ENCODE results near the gene CEP131. TPM values are rescaled to one million over a fixed set of nuclear protein-coding genes. Genes with fewer than 3 reads are reported as not detected.

Gene CEP131
- total RNA-seq (2014; rRNA removed) = 16.4 and 18.6 TPM in 2 replicates
- 10.1 TPM for polyA plus RNA-seq (2012)

GRCh38 chr17:81222906-81223761 is at the start of gene CEP131:
Gene CEP131 (minus strand): TSS chr17:81222965. CDS start chr17:81220056, 2,909 bp downstream.
- DNase-seq (ENCODE audit: low read depth) = peak; percentile 97

GRCh38 chr17:81271226-81271625 is 48.5 kb upstream of the CEP131 start:
- DNase-seq (ENCODE audit: low read depth) = no peak

DNA sequence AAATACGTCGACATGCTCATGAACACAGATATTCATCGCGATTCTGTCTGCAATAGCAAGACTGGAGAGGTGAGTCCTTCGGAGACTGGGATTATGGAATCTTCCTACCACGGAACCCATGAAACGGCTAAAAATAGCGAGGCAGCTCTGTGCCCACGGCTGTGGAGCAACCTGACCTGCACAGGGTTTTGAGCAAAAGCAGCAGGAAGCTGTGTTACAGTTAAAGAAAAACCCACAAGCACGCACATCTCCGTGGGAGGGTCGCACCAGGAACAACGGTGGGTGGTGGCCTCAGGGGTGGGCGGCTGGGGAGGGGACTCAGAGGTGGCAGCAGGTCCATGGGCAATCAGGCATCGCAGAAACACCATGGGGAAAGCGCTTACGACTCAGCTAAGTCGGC is 47.5 kb upstream of the CEP131 start:
- DNase-seq (ENCODE audit: low read depth) = no peak

- no peak for DNase-seq (ENCODE audit: low read depth)
These were observed 44.8 kb upstream of the CEP131 start for GRCh38 chr17:81267390-81268067.

- DNase-seq (ENCODE audit: low read depth) = no peak
These were observed 42.8 kb upstream of the CEP131 start for GRCh38 chr17:81265576-81265975.

- DNase-seq (ENCODE audit: low read depth) = no peak
These were observed 41.9 kb upstream of the CEP131 start for GRCh38 chr17:81264640-81265039.

GRCh38 chr17:81263371-81264181 is 40.8 kb upstream of the CEP131 start:
- no peak for DNase-seq (ENCODE audit: low read depth)

- no peak for DNase-seq (ENCODE audit: low read depth)
These were observed 39.0 kb upstream of the CEP131 start for GRCh38 chr17:81261582-81262336.

DNA sequence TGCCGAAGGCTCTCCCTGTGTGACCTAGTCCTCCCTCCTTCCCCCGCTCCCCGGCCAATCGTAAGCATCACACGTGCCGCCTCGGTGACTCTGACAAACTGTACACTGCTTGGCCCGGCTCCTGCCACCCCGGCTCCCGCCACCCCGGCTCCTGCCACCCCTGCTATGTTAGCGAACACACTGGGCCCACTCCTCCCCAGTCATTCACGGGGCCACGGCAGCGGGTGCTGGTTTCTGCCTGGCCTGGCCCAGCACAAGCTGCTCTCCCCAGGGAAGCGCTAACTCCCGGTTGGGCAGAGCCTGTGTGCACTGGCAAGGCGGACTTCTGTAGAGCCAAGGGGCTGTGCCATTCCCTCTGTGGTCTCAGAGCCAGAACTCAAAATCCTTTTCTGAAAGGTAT is 38.3 kb upstream of the CEP131 start:
- DNase-seq (ENCODE audit: low read depth) = no peak

GRCh38 chr17:81260641-81261040 is 37.9 kb upstream of the CEP131 start:
- no peak for DNase-seq (ENCODE audit: low read depth)

DNA sequence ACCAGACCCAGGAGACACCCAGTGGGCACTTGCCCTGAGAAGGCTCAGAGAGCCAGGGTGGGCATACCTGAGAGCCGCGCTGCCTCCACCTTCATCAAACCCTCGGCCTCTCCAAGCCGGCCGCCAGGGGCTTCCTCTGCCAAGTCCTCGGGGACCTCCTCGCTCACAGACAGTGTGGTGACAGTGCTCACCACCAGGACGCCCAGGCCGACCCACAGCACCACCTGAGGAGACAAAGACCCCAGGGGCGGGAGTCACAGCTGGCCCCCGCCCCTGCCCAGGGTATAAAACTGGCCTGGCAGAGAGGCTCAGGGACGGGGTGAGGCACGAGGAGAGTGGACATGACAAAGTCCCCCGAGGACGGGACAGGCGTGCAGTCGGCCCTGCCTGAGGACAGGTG is 37.4 kb upstream of the CEP131 start:
- no peak for DNase-seq (ENCODE audit: low read depth)

GRCh38 chr17:81259058-81259605 is 36.4 kb upstream of the CEP131 start:
- DNase-seq (ENCODE audit: low read depth) = no peak

- DNase-seq (ENCODE audit: low read depth) = no peak
These were observed 35.5 kb upstream of the CEP131 start for GRCh38 chr17:81258292-81258691.

DNA sequence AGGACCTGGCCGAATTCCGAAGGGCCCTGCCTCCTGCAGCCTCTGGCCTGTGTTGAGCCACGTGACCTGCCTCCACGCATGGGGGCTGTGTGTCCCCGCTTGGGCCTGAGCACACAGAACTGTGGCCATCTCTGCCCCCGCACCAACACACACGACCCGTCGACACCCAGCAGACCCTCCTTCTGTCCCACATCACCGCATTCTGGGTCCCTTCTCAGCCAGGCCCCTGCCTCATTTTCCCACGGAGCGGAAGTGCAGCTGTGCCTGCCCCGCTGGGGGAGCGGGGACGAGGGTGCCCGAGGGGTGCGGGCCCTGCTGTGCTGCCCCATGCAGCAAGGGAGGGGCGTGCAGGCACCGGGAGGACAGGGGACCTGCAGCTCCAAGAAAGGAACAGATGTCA is 34.8 kb upstream of the CEP131 start:
- DNase-seq (ENCODE audit: low read depth) = no peak

GRCh38 chr17:81256616-81257015 is 33.9 kb upstream of the CEP131 start:
- DNase-seq (ENCODE audit: low read depth) = peak; percentile 73

- peak; percentile 61 for DNase-seq (ENCODE audit: low read depth)
These were observed 32.4 kb upstream of the CEP131 start for GRCh38 chr17:81254955-81255717.

- no peak for DNase-seq (ENCODE audit: low read depth)
These were observed 30.8 kb upstream of the CEP131 start for GRCh38 chr17:81253358-81254131.

GRCh38 chr17:81252987-81253329 is 30.2 kb upstream of the CEP131 start:
- DNase-seq (ENCODE audit: low read depth) = no peak

DNA sequence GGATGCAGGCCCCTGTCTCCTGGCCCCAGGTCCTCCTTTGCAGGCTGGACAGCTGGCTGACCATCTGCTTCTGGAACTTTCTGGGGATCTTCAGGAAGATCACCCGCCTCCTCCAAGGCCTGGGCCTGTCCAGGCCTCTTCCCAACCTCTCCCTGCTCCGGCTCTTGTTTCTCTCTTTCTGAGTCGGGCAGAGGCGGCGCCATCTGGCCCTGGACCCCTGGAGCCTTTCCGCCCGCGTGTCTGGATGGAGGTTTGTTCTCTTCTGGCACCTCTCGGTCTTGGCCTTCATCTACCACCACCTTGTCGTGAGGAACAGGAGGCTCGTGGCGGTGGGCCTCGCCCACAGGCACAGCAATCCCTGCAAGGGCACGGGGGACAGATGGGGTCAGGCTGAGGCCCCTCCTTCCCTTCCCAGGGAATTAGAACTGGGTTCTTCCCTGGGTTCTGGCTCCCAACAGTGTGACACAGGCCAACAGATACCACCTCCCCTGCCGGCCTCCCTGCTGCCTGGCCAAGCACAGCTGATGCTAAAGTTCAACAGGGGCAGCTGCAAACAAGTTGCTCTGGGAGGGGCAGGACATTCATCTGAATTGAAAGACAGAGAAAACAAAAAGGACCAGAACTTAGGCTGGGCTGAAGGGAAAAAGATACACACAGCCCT is 29.7 kb upstream of the CEP131 start:
- DNase-seq (ENCODE audit: low read depth) = no peak

Measured in LHCN-M2 (cell line).